Measurements from ENCODE around the gene AGPS. TPM values are rescaled to one million over a fixed set of nuclear protein-coding genes. Genes with fewer than 3 reads are reported as not detected.

AGPS gene
- total RNA-seq, 1 experiment from 2014 or later: 60.9 TPM

DNA sequence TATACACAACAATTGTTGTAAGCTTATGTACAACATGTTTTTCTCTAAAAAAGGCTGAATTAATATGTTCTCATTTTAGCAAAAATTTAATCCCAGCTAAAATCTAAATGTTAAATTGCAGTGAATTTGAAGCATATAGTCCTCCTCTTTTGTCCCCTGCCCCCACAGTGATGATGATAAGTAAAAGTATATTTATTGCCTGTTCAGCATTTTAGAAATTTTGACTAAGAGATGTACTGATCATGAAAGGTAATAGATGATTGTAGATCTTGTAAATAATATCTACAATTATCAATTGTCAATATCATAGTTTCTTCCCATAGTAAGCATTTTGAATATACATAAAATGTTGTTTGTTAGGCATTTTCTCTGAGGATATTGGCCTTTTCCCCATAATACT lies 113.9 kb downstream of the AGPS start:
- no peak overlapping the region for H2AK5ac ChIP-seq (ENCODE audit: insufficient read length, low read length)
- no peak overlapping the region for H2BK5ac ChIP-seq (ENCODE audit: insufficient read length, low read length)
- no peaks in the 10 kb centered on the region for H3K4me1 ChIP-seq (ENCODE audit: insufficient read depth, low read length)
- no peak overlapping the region for H3K27ac ChIP-seq (ENCODE audit: insufficient read length, low read depth, low read length)
- no peak overlapping the region for H4K8ac ChIP-seq (replicated peaks; ENCODE audit: insufficient read length, low read depth, low read length)
- no peak overlapping the region for H3K4ac ChIP-seq (ENCODE audit: low read depth, low read length)
- no peak overlapping the region for H3T11ph ChIP-seq (ENCODE audit: low read length)
- no peak overlapping the region for H3K27ac Mint-ChIP-seq
- peaks cover 0 to 12% (median 3%) of the 10 kb centered on the region in 3 experiments; a peak in 2 of 7 replicates for H3K36me3 Mint-ChIP-seq (ENCODE audit: insufficient read depth in 1 of 3, low read depth in 3 of 3)
- no peaks in the 10 kb centered on the region for H3K27me3 Mint-ChIP-seq (ENCODE audit: low read depth)
- H3K56ac ChIP-seq (ENCODE audit: insufficient read length, low read depth, low read length): no peak overlapping the region
- H3K23me2 ChIP-seq (ENCODE audit: insufficient read length, low read depth, low read length, poor library complexity, severe bottlenecking): no peaks in the 10 kb centered on the region
- no peak overlapping the region for H2BK120ac ChIP-seq (ENCODE audit: low read depth, low read length, poor library complexity, severe bottlenecking)
- H3K27me3 ChIP-seq (ENCODE audit: insufficient read depth, low read length): no peaks in the 10 kb centered on the region
- no peaks in the 10 kb centered on the region for H3K9me3 ChIP-seq (ENCODE audit: control insufficient read depth, low read depth, low read length)
- no peaks in the 10 kb centered on the region for H3K4me1 Mint-ChIP-seq
- no peak overlapping the region for H3K4me3 Mint-ChIP-seq
- H4K91ac ChIP-seq (ENCODE audit: insufficient read length, low read depth, low read length): no peak overlapping the region
- no peaks in the 10 kb centered on the region for H3K79me2 ChIP-seq (ENCODE audit: insufficient read depth, low read length)
- H3K9ac ChIP-seq (ENCODE audit: extremely low read depth, insufficient read length, low read length): no peak overlapping the region
- TF ChIP-seq, protein P1, sequence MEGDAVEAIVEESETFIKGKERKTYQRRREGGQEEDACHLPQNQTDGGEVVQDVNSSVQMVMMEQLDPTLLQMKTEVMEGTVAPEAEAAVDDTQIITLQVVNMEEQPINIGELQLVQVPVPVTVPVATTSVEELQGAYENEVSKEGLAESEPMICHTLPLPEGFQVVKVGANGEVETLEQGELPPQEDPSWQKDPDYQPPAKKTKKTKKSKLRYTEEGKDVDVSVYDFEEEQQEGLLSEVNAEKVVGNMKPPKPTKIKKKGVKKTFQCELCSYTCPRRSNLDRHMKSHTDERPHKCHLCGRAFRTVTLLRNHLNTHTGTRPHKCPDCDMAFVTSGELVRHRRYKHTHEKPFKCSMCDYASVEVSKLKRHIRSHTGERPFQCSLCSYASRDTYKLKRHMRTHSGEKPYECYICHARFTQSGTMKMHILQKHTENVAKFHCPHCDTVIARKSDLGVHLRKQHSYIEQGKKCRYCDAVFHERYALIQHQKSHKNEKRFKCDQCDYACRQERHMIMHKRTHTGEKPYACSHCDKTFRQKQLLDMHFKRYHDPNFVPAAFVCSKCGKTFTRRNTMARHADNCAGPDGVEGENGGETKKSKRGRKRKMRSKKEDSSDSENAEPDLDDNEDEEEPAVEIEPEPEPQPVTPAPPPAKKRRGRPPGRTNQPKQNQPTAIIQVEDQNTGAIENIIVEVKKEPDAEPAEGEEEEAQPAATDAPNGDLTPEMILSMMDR (conservative IDR thresholded peaks at IDR 0.05): no peak
- H2BK15ac ChIP-seq (ENCODE audit: low read depth, low read length): no peak overlapping the region
- H3K79me1 ChIP-seq (ENCODE audit: insufficient read depth, low read depth, low read length, poor library complexity, severe bottlenecking): no peaks in the 10 kb centered on the region
- H2BK12ac ChIP-seq (ENCODE audit: insufficient read length, low read depth, low read length): no peak overlapping the region
- no peak overlapping the region for H3K23ac ChIP-seq (ENCODE audit: insufficient read length, low read depth, low read length)
- H3K9me3 Mint-ChIP-seq: no peaks in the 10 kb centered on the region
- no peak overlapping the region for H2BK20ac ChIP-seq (ENCODE audit: low read depth, low read length, poor library complexity, severe bottlenecking)
- no peak overlapping the region for H4K5ac ChIP-seq (ENCODE audit: insufficient read length, low read depth, low read length)
- no peak overlapping the region for H3K18ac ChIP-seq (ENCODE audit: insufficient read length, low read depth, low read length)
- no peak overlapping the region for H3K14ac ChIP-seq (ENCODE audit: insufficient read depth, low read length)
- DNase-seq: no peak
- no peak overlapping the region for H3K4me2 ChIP-seq (ENCODE audit: insufficient read depth, insufficient read length, low read length)
- H4K20me1 ChIP-seq (ENCODE audit: control insufficient read depth, insufficient read depth, insufficient read length): no peaks in the 10 kb centered on the region
- H2AFZ ChIP-seq (ENCODE audit: low read length): no peak overlapping the region
